ENCODE results near the gene RAI14. TPM values are rescaled to one million over a fixed set of nuclear protein-coding genes. Genes with fewer than 3 reads are reported as not detected.
A peak's percentile ranks its signal among the peaks of the same experiment; 100 is the strongest.

Gene RAI14
- total and polyA plus RNA-seq, 4 donors = 16.7 to 91.5 (median 49.3) TPM

DNA sequence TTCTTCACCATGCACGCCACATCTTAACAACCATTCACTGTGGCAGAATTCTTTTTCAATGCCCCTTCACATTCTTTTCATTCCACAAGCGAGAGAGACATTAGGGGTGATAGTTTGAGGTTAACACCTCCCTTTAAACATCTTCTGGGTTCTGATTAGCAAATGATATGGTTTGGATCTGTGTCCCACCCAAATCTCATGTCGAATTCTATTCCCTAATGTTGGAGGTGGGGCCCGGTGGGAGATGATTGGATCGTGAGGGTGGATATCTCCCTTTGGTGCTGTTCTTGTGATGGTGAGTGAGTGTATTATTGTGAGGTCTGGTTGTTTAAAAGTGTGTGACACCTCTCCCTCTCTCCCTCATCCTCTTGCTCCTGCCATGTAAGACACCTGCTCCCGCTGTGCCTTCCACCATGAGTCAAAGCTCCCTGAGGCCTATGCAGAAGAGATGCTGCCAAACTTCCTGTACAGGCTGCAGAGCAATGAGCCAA lies 46.1 kb upstream of the RAI14 start:
- no peak overlapping the region for H3K9ac ChIP-seq (ENCODE audit: insufficient read depth in 1 of 2, low read length in 2 of 2)
- TF ChIP-seq, protein P1, sequence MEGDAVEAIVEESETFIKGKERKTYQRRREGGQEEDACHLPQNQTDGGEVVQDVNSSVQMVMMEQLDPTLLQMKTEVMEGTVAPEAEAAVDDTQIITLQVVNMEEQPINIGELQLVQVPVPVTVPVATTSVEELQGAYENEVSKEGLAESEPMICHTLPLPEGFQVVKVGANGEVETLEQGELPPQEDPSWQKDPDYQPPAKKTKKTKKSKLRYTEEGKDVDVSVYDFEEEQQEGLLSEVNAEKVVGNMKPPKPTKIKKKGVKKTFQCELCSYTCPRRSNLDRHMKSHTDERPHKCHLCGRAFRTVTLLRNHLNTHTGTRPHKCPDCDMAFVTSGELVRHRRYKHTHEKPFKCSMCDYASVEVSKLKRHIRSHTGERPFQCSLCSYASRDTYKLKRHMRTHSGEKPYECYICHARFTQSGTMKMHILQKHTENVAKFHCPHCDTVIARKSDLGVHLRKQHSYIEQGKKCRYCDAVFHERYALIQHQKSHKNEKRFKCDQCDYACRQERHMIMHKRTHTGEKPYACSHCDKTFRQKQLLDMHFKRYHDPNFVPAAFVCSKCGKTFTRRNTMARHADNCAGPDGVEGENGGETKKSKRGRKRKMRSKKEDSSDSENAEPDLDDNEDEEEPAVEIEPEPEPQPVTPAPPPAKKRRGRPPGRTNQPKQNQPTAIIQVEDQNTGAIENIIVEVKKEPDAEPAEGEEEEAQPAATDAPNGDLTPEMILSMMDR (IDR thresholded peaks at IDR 0.05; ENCODE audit: control extremely low read depth, extremely low read depth) = no peak
- peaks cover 0 to 7% (median 1%) of the 10 kb centered on the region in 5 donors for H3K4me1 ChIP-seq (ENCODE audit: control insufficient read depth in 5 of 5, insufficient read depth in 5 of 5, low read length in 5 of 5)
- no peaks in the 10 kb centered on the region for H3K36me3 ChIP-seq (ENCODE audit: control insufficient read depth in 4 of 4, insufficient read depth in 4 of 4, low read length in 4 of 4)
- H3K27ac ChIP-seq (ENCODE audit: low read depth in 1 of 2, low read length in 1 of 2) = no peak overlapping the region
- H3K27me3 ChIP-seq (ENCODE audit: control insufficient read depth in 3 of 3, insufficient read depth in 3 of 3, low read length in 2 of 3) = no peaks in the 10 kb centered on the region
- WGBS, 2 donors = 74 to 81% methylated on average over 6 of the region's 6 CpGs
- no peaks in the 10 kb centered on the region for H3K9me3 ChIP-seq (ENCODE audit: control insufficient read depth in 4 of 4, insufficient read depth in 3 of 4, low read length in 3 of 4)
- no peak overlapping the region for H3K4me3 ChIP-seq
- DNase-seq (peak in 1 of 3 donors; percentile 13), ATAC-seq (ENCODE audit: insufficient read depth, low FRiP score) (no peak)

DNA sequence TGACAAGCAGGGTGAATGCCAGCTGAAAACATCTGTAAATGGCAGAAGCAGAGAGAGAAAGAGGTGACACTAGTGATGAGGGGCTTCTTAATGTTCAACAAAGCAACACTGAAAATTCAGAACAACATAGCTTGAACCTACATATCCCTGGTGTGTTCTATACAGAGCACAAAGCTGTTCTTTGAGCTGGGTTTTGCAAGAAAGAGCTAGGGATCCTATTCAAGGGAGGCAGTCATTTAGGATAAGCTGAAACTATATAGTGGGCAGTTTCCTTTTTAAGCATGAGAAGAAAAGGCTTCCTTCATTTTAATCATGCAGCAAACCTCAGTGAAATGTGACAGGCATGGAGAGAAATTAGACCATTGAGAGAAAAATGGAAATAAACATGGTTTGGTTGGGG lies 45.6 kb upstream of the RAI14 start:
- peaks cover 0 to 7% (median 1%) of the 10 kb centered on the region in 5 donors for H3K4me1 ChIP-seq (ENCODE audit: control insufficient read depth in 5 of 5, insufficient read depth in 5 of 5, low read length in 5 of 5)
- no peak overlapping the region for H3K9ac ChIP-seq (ENCODE audit: insufficient read depth in 1 of 2, low read length in 2 of 2)
- no peak overlapping the region for H3K27ac ChIP-seq (ENCODE audit: low read depth in 1 of 2, low read length in 1 of 2)
- no peak overlapping the region for H3K4me3 ChIP-seq
- ATAC-seq (ENCODE audit: insufficient read depth, low FRiP score) (no peak), DNase-seq (no peak)
- H3K27me3 ChIP-seq (ENCODE audit: control insufficient read depth in 3 of 3, insufficient read depth in 3 of 3, low read length in 2 of 3) = no peaks in the 10 kb centered on the region
- TF ChIP-seq, protein P1 (IDR thresholded peaks at IDR 0.05; ENCODE audit: control extremely low read depth, extremely low read depth) = no peak
- H3K9me3 ChIP-seq (ENCODE audit: control insufficient read depth in 4 of 4, insufficient read depth in 3 of 4, low read length in 3 of 4) = no peaks in the 10 kb centered on the region
- no peaks in the 10 kb centered on the region for H3K36me3 ChIP-seq (ENCODE audit: control insufficient read depth in 4 of 4, insufficient read depth in 4 of 4, low read length in 4 of 4)

GRCh38 chr5:34611464-34612415 lies 44.4 kb upstream of the RAI14 start:
- no peak for DNase-seq
- WGBS, 2 donors = 96 to 97% methylated on average over 9 of the region's 9 CpGs
- Histone ChIP-seq H3K27ac (ENCODE audit: low read depth in 1 of 2, low read length in 1 of 2) (no peak overlapping the region), H3K4me1 (ENCODE audit: control insufficient read depth in 5 of 5, insufficient read depth in 5 of 5, low read length in 5 of 5) (peaks cover 0 to 7% (median 1%) of the 10 kb centered on the region in 5 donors), H3K27me3 (ENCODE audit: control insufficient read depth in 3 of 3, insufficient read depth in 3 of 3, low read length in 2 of 3) (no peaks in the 10 kb centered on the region), H3K4me3 (no peak overlapping the region), H3K36me3 (ENCODE audit: control insufficient read depth in 4 of 4, insufficient read depth in 4 of 4, low read length in 4 of 4) (no peaks in the 10 kb centered on the region), H3K9ac (ENCODE audit: insufficient read depth in 1 of 2, low read length in 2 of 2) (no peak overlapping the region), H3K9me3 (ENCODE audit: control insufficient read depth in 4 of 4, insufficient read depth in 3 of 4, low read length in 3 of 4) (no peaks in the 10 kb centered on the region)
- TF ChIP-seq, protein P1 (IDR thresholded peaks at IDR 0.05; ENCODE audit: control extremely low read depth, extremely low read depth) = no peak
- no peak for ATAC-seq (ENCODE audit: insufficient read depth, low FRiP score)

Measured in lung (tissue), 12 donors.